Esophagus muscularis mucosa (tissue), 4 donors: ENCODE data around the gene ABHD12B. TPM values are rescaled to one million over a fixed set of nuclear protein-coding genes. Genes with fewer than 3 reads are reported as not detected.
A peak's percentile ranks its signal among the peaks of the same experiment; 100 is the strongest.

Source experiments
- DNase-seq: peaks from one replicate; pipeline ENCODE4 v3.0.0-alpha.2; 2017; ENCODE audit errors: extremely low spot score
- H3K27ac ChIP-seq, 4 donors: fragments of 200-600 bp; sonication (generic); replicated peaks in 1 of 4; 1 replicate in 3 of 4; 2 replicates in 1 of 4; pipeline ENCODE4 v1.5.1; 2016 to 2019; ENCODE audit warnings: mild to moderate bottlenecking in 1 of 4
- H3K27me3 ChIP-seq, 4 donors: fragments of 200-600 bp; sonication (generic); one replicate each; pipeline versions ENCODE4 v1.5.1 to v1.6.0; 2016 to 2019
- H3K36me3 ChIP-seq, 4 donors: fragments of 200-600 bp; sonication (generic); one replicate each; pipeline ENCODE4 v1.5.1; 2016 to 2019
- H3K4me1 ChIP-seq, 4 donors: fragments of 200-600 bp; sonication (generic); one replicate each; pipeline ENCODE4 v1.5.1; 2016 to 2019
- H3K4me3 ChIP-seq, 4 donors: fragments of 200-600 bp; sonication (generic); 1 replicate in 2 of 4; 2 replicates in 2 of 4; pipeline ENCODE4 v1.5.1; 2016 to 2019; ENCODE audit warnings: mild to moderate bottlenecking in 4 of 4, moderate library complexity in 1 of 4
- H3K9me3 ChIP-seq, 4 donors: fragments of 200-600 bp; sonication (generic); 1 replicate in 3 of 4; 2 replicates in 1 of 4; pipeline ENCODE4 v1.5.1; 2016 to 2019
- EP300 ChIP-seq: sonication (generic); formaldehyde crosslinking; IDR thresholded peaks from one replicate; pipeline ENCODE4 v1.6.1; 2017; ENCODE audit warnings: antibody characterized with exemption
- POLR2A ChIP-seq: fragments of 450-650 bp; IDR thresholded peaks from one replicate; pipeline ENCODE4 v1.6.1; 2017; ENCODE audit warnings: antibody characterized with exemption, moderate library complexity, mild to moderate bottlenecking, low read depth
- POLR2AphosphoS5 ChIP-seq, 2 donors: sonication (generic); formaldehyde crosslinking; IDR thresholded peaks; one replicate each; pipeline ENCODE4 v1.6.1; 2017; ENCODE audit warnings: antibody characterized with exemption in 2 of 2
- WGBS: methylation state at CpG from one replicate; pipeline ENCODE4 v1.1.5; 2018; 5-methylcytosine and 5-hydroxymethylcytosine counted together
- intact Hi-C: fragments of 100-400 bp; cut with DNase I; formaldehyde crosslinking; loops from one replicate; pipeline ENCODE4 v1.15.1; 2023
- total RNA-seq, 4 donors: library from RNA; depleted of rRNA; stranded (reverse); fragments of >200 nt; gene quantifications; one replicate each; pipeline versions ENCODE4 v1.1.0 to v1.2.1, GENCODE V29; 2016
- TF ChIP-seq, protein P1 (sequence below), 3 experiments: fragments of 200-600 bp in 2 of 3; fragments of 450-650 bp in 1 of 3; sonication (generic) in 2 of 3; IDR thresholded peaks; one replicate each; pipeline ENCODE4 v1.5.1; 2017 to 2019; ENCODE audit warnings: antibody characterized with exemption in 3 of 3, mild to moderate bottlenecking in 2 of 3, moderate library complexity in 1 of 3

ABHD12B gene
- total RNA-seq, 4 donors from 2014 or later: not detected

GRCh38 chr14:50862036-50862570, 9.8 kb upstream of the ABHD12B start:
- DNase-seq: no peak
- no peak overlapping the region for H3K27ac ChIP-seq
- no peaks in the 10 kb centered on the region for H3K27me3 ChIP-seq
- H3K36me3 ChIP-seq: no peaks in the 10 kb centered on the region
- no peaks in the 10 kb centered on the region for H3K9me3 ChIP-seq
- TF ChIP-seq POLR2AphosphoS5 (IDR thresholded peaks at IDR 0.05) (no peak), EP300 (no peak), POLR2A (no peak)
- TF ChIP-seq, protein P1, sequence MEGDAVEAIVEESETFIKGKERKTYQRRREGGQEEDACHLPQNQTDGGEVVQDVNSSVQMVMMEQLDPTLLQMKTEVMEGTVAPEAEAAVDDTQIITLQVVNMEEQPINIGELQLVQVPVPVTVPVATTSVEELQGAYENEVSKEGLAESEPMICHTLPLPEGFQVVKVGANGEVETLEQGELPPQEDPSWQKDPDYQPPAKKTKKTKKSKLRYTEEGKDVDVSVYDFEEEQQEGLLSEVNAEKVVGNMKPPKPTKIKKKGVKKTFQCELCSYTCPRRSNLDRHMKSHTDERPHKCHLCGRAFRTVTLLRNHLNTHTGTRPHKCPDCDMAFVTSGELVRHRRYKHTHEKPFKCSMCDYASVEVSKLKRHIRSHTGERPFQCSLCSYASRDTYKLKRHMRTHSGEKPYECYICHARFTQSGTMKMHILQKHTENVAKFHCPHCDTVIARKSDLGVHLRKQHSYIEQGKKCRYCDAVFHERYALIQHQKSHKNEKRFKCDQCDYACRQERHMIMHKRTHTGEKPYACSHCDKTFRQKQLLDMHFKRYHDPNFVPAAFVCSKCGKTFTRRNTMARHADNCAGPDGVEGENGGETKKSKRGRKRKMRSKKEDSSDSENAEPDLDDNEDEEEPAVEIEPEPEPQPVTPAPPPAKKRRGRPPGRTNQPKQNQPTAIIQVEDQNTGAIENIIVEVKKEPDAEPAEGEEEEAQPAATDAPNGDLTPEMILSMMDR (IDR thresholded peaks at IDR 0.05): no peak
- no peak overlapping the region for H3K4me3 ChIP-seq
- H3K4me1 ChIP-seq: peaks cover 7 to 9% (median 7%) of the 10 kb centered on the region in 4 donors
- 78% methylated on average over 4 of the region's 4 CpGs for WGBS
- intact Hi-C loops: loop anchor here (5.0 kb wide), 1 partner anchor 35 kb away; no protein-coding TSS in a partner anchor

GRCh38 chr14:50864237-50864636, 7.6 kb upstream of the ABHD12B start:
- intact Hi-C loops: loop anchor here (5.0 kb wide), 1 partner anchor 37 kb away; no protein-coding TSS in a partner anchor
- Histone ChIP-seq H3K9me3 (no peaks in the 10 kb centered on the region), H3K27me3 (peaks cover 0 to 6% (median 0%) of the 10 kb centered on the region in 4 donors), H3K36me3 (no peaks in the 10 kb centered on the region), H3K4me3 (no peak overlapping the region), H3K4me1 (peaks cover 5 to 7% (median 5%) of the 10 kb centered on the region in 4 donors), H3K27ac (no peak overlapping the region)
- TF ChIP-seq EP300 (no peak), POLR2A (no peak), POLR2AphosphoS5 (IDR thresholded peaks at IDR 0.05) (no peak)
- TF ChIP-seq, protein P1 (IDR thresholded peaks at IDR 0.05): no peak
- peak; percentile 2 for DNase-seq

GRCh38 chr14:50864946-50865345, 6.9 kb upstream of the ABHD12B start:
- Histone ChIP-seq H3K36me3 (no peaks in the 10 kb centered on the region), H3K27ac (no peak overlapping the region), H3K4me1 (peaks cover 0 to 2% (median 0%) of the 10 kb centered on the region in 4 donors), H3K27me3 (peaks cover 0 to 10% (median 0%) of the 10 kb centered on the region in 4 donors), H3K9me3 (no peaks in the 10 kb centered on the region), H3K4me3 (no peak overlapping the region)
- intact Hi-C loops: loop anchor here (5.0 kb wide), 1 partner anchor 38 kb away; no protein-coding TSS in a partner anchor
- TF ChIP-seq POLR2A (no peak), EP300 (no peak), POLR2AphosphoS5 (IDR thresholded peaks at IDR 0.05) (no peak)
- TF ChIP-seq, protein P1 (IDR thresholded peaks at IDR 0.05): no peak
- WGBS: 92% methylated on average over 5 of the region's 5 CpGs
- peak; percentile 55 for DNase-seq

GRCh38 chr14:50865391-50866076, 6.3 kb upstream of the ABHD12B start:
- peaks cover 0 to 16% (median 3%) of the 10 kb centered on the region in 4 donors for H3K27me3 ChIP-seq
- no peaks in the 10 kb centered on the region for H3K9me3 ChIP-seq
- no peaks in the 10 kb centered on the region for H3K36me3 ChIP-seq
- DNase-seq: peak; percentile 50
- TF ChIP-seq POLR2AphosphoS5 (IDR thresholded peaks at IDR 0.05): no peak
- TF ChIP-seq, protein P1 (IDR thresholded peaks at IDR 0.05): no peak
- no peak for TF ChIP-seq POLR2A
- no peak for TF ChIP-seq EP300
- intact Hi-C loops: no loop called here
- no peaks in the 10 kb centered on the region for H3K4me1 ChIP-seq
- no peak overlapping the region for H3K4me3 ChIP-seq
- WGBS: 50% methylated on average over 11 of the region's 11 CpGs
- no peak overlapping the region for H3K27ac ChIP-seq
